Measurements from ENCODE around the gene SNX17. TPM values are rescaled to one million over a fixed set of nuclear protein-coding genes. Genes with fewer than 3 reads are reported as not detected.

SNX17 gene
- total and polyA plus RNA-seq, 2 donors (not counting 3 experiments of a cell fraction or from before 2014, with no cell fraction given) = 103 to 130 TPM

- Histone ChIP-seq H3K27me3 (ENCODE audit: control insufficient read depth in 2 of 2, insufficient read depth in 2 of 2, low read length in 2 of 2) (no peaks in the 10 kb centered on the region), H3K79me2 (ENCODE audit: control insufficient read depth, insufficient read depth, low read length) (peaks cover 8% of the 10 kb centered on the region), H3K9ac (replicated peaks; ENCODE audit: extremely low read depth, insufficient read depth, low read length) (no peak overlapping the region), H3K4me2 (ENCODE audit: insufficient read depth, low read length) (no peak overlapping the region), H3K27ac (ENCODE audit: insufficient read depth, low read depth, low read length) (no peak overlapping the region), H3K36me3 (ENCODE audit: control insufficient read depth in 2 of 2, extremely low read depth in 1 of 2, insufficient read depth in 2 of 2, low read length in 2 of 2) (peaks cover 10 to 22% of the 10 kb centered on the region in 2 experiments), H4K20me1 (replicated peaks; ENCODE audit: control insufficient read depth, extremely low read depth, insufficient read depth, low read length) (no peaks in the 10 kb centered on the region), H2AFZ (ENCODE audit: low read depth, low read length) (no peak overlapping the region), H3K4me1 (ENCODE audit: control insufficient read depth, extremely low read depth, insufficient read depth, low read length) (peaks cover 26% of the 10 kb centered on the region), H3K9me1 (replicated peaks; ENCODE audit: control insufficient read depth, extremely low read depth, insufficient read depth, low read length) (no peaks in the 10 kb centered on the region), H3K9me3 (replicated peaks; ENCODE audit: control insufficient read depth, insufficient read depth, low read length) (no peaks in the 10 kb centered on the region), H3K4me3 (replicated peaks in 1 of 3; ENCODE audit: insufficient read depth in 1 of 3, low read depth in 1 of 3, low read length in 3 of 3) (no peak overlapping the region)
- dilution Hi-C loops (cut with MboI; ENCODE audit: extremely low pct_ligation_motif_present, low sequenced_read_pairs) (no loop called here), intact Hi-C loops (cut with micrococcal nuclease) (no loop called here)
- ChIA-PET POLR2A (no interaction called here), CTCF (interaction anchor here (0.9 kb wide), 1 partner anchor 12 kb away, joined by 3 read pairs; no protein-coding TSS in a partner anchor)
- no TSS peak for BruUV-seq (replicated peaks)
- DNase-seq (ENCODE audit: low read depth, low spot score) (no peak), FAIRE-seq (no peak)
- no peak for TF ChIP-seq JUN (IDR thresholded peaks at IDR 0.05; ENCODE audit: borderline replicate concordance, insufficient read depth, insufficient read length, low read depth)
- no peak for TF ChIP-seq EZH2 (IDR thresholded peaks at IDR 0.05; ENCODE audit: borderline replicate concordance, low read depth, low read length, severe bottlenecking)
- no peak for TF ChIP-seq FOS (IDR thresholded peaks at IDR 0.05; ENCODE audit: borderline replicate concordance, insufficient read depth, low read length)
- TF ChIP-seq CTCF (IDR thresholded peaks at IDR 0.05; ENCODE audit: extremely low read depth in 1 of 2, insufficient read depth in 1 of 2, low read depth in 1 of 2, low read length in 2 of 2) = no peak
- TF ChIP-seq POLR2A (IDR thresholded peaks at IDR 0.05; ENCODE audit: low read depth, low read length) = no peak
- no peak for TF ChIP-seq MYC (IDR thresholded peaks at IDR 0.05; ENCODE audit: low read depth, low read length)
- no peak for TF ChIP-seq MAX (IDR thresholded peaks at IDR 0.05; ENCODE audit: insufficient read depth, insufficient read length)
- no peak for TF ChIP-seq GATA2 (IDR thresholded peaks at IDR 0.05; ENCODE audit: insufficient read depth, insufficient read length, low read depth, low read length)
- TF ChIP-seq POLR2AphosphoS5 (IDR thresholded peaks at IDR 0.05; ENCODE audit: insufficient read depth, low read depth, low read length) = no peak
These were observed 45.7 kb upstream of the SNX17 start for GRCh38 chr2:27324720-27325119.
